ENCODE results near the gene LEF1.

- TF ChIP-seq, protein P1, sequence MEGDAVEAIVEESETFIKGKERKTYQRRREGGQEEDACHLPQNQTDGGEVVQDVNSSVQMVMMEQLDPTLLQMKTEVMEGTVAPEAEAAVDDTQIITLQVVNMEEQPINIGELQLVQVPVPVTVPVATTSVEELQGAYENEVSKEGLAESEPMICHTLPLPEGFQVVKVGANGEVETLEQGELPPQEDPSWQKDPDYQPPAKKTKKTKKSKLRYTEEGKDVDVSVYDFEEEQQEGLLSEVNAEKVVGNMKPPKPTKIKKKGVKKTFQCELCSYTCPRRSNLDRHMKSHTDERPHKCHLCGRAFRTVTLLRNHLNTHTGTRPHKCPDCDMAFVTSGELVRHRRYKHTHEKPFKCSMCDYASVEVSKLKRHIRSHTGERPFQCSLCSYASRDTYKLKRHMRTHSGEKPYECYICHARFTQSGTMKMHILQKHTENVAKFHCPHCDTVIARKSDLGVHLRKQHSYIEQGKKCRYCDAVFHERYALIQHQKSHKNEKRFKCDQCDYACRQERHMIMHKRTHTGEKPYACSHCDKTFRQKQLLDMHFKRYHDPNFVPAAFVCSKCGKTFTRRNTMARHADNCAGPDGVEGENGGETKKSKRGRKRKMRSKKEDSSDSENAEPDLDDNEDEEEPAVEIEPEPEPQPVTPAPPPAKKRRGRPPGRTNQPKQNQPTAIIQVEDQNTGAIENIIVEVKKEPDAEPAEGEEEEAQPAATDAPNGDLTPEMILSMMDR (IDR thresholded peaks at IDR 0.05): no peak
- TF ChIP-seq POLR2A (IDR thresholded peaks at IDR 0.05) (no peak), POLR2AphosphoS5 (IDR thresholded peaks at IDR 0.05) (no peak), EP300 (IDR thresholded peaks at IDR 0.05) (no peak)
Observed at GRCh38 chr4:108094131-108094530, 74.6 kb downstream of the LEF1 start.
